Measurements from ENCODE around the gene DNAH1. TPM values are rescaled to one million over a fixed set of nuclear protein-coding genes. Genes with fewer than 3 reads are reported as not detected.

Gene DNAH1
- total RNA-seq, 1 experiment from 2014 or later: 2.4 TPM

DNA sequence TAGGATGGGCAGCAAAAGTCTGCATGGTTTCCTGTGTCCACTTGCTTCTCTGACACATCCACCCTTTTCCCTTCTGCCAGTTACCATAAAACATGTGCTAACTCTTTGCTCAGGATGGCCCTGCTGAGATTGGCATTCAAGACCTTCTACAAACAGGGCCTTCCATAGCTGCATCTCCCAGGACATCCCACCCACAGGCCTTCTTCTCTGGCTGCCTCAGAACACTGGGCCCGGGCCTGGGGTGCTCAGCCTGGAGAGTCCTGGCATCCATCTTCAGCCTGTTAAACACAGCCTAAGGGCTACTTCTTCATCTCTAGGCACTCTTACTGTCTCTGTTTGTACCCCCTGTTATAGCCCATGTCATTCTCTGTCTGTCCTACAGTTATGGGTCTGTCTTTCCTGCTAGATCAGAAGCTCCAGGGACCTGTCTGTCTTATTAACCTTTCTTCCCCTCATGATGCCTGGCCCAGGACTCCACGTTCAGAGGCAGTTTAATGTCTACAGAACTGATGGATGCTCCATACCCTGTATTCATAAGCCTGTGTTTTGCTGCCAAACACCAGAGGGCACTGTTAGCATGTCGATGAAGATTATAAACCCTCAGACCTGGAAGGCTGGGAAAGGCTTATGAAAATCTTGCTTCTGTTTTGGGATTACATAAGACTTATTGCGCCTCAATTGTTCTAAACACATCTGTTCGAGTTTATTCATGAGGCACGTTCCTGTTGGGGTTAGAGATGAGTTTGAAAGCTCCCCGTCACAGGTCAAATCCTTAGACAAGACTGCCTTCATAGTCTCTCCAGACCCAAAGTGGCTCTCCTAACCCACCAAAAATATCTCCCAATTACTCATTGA is 112.3 kb downstream of the DNAH1 start:
- ChIA-PET CTCF (interaction anchor here (0.8 kb wide), 1 partner anchor 20 kb away, joined by 6 read pairs; no protein-coding TSS in a partner anchor), POLR2A (no interaction called here)
- no peaks in the 10 kb centered on the region for H3K36me3 ChIP-seq (ENCODE audit: control insufficient read depth, insufficient read depth, low read length)
- BruUV-seq (replicated peaks): no TSS peak
- H3K4me3 ChIP-seq (ENCODE audit: low read depth in 2 of 2, low read length in 2 of 2): no peak overlapping the region
- intact Hi-C loops (cut with micrococcal nuclease; ENCODE audit: unreplicated experiment) (no loop called here), in situ Hi-C loops (cut with HindIII; ENCODE audit: low pct_unique_long_range_greater_than_20kb, low sequenced_read_pairs) (no loop called here)
- no peak overlapping the region for H3K27ac ChIP-seq (ENCODE audit: low read length)
- no peak for TF ChIP-seq SIN3A (IDR thresholded peaks at IDR 0.05; ENCODE audit: borderline replicate concordance, insufficient read depth, low read depth, low read length)
- TF ChIP-seq, protein P1, sequence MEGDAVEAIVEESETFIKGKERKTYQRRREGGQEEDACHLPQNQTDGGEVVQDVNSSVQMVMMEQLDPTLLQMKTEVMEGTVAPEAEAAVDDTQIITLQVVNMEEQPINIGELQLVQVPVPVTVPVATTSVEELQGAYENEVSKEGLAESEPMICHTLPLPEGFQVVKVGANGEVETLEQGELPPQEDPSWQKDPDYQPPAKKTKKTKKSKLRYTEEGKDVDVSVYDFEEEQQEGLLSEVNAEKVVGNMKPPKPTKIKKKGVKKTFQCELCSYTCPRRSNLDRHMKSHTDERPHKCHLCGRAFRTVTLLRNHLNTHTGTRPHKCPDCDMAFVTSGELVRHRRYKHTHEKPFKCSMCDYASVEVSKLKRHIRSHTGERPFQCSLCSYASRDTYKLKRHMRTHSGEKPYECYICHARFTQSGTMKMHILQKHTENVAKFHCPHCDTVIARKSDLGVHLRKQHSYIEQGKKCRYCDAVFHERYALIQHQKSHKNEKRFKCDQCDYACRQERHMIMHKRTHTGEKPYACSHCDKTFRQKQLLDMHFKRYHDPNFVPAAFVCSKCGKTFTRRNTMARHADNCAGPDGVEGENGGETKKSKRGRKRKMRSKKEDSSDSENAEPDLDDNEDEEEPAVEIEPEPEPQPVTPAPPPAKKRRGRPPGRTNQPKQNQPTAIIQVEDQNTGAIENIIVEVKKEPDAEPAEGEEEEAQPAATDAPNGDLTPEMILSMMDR (IDR thresholded peaks at IDR 0.05): peak; percentile 79
- no peak for DNase-seq (ENCODE audit: low read depth, low spot score)
- H3K27me3 ChIP-seq (ENCODE audit: control insufficient read depth, insufficient read depth, low read length): no peaks in the 10 kb centered on the region
- ATAC-seq: peak; percentile 97
- H3K9me3 ChIP-seq (ENCODE audit: control insufficient read depth, insufficient read depth, low read depth, low read length): no peaks in the 10 kb centered on the region
- no peaks in the 10 kb centered on the region for H3K4me1 ChIP-seq (ENCODE audit: control insufficient read depth, insufficient read depth, low read length)

DNA sequence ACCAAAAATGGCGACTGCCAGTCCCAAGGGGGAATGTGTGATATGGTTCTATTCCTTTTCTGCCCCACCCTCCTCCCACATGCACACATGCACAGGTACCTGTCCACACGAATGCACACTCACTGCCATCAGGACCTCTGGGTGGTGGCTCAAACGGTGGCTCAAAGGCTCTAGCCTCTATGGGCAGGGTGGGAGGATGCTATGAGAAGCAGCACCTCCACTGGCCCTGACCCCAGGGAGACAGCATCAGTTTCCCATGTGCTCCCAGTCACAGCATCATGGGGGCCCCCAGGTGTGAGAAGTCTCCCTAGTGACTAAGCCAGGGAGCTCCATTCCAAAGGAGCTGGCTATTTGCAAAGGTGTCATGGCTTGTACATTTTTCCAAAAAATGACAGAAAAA is 112.9 kb downstream of the DNAH1 start:
- H3K27me3 ChIP-seq (ENCODE audit: control insufficient read depth, insufficient read depth, low read length): no peaks in the 10 kb centered on the region
- ChIA-PET CTCF (no interaction called here), POLR2A (no interaction called here)
- in situ Hi-C loops (cut with HindIII; ENCODE audit: low pct_unique_long_range_greater_than_20kb, low sequenced_read_pairs) (no loop called here), intact Hi-C loops (cut with micrococcal nuclease; ENCODE audit: unreplicated experiment) (no loop called here)
- no TSS peak for BruUV-seq (replicated peaks)
- no peaks in the 10 kb centered on the region for H3K9me3 ChIP-seq (ENCODE audit: control insufficient read depth, insufficient read depth, low read depth, low read length)
- TF ChIP-seq, protein P1 (IDR thresholded peaks at IDR 0.05): no peak
- TF ChIP-seq, protein P2, sequence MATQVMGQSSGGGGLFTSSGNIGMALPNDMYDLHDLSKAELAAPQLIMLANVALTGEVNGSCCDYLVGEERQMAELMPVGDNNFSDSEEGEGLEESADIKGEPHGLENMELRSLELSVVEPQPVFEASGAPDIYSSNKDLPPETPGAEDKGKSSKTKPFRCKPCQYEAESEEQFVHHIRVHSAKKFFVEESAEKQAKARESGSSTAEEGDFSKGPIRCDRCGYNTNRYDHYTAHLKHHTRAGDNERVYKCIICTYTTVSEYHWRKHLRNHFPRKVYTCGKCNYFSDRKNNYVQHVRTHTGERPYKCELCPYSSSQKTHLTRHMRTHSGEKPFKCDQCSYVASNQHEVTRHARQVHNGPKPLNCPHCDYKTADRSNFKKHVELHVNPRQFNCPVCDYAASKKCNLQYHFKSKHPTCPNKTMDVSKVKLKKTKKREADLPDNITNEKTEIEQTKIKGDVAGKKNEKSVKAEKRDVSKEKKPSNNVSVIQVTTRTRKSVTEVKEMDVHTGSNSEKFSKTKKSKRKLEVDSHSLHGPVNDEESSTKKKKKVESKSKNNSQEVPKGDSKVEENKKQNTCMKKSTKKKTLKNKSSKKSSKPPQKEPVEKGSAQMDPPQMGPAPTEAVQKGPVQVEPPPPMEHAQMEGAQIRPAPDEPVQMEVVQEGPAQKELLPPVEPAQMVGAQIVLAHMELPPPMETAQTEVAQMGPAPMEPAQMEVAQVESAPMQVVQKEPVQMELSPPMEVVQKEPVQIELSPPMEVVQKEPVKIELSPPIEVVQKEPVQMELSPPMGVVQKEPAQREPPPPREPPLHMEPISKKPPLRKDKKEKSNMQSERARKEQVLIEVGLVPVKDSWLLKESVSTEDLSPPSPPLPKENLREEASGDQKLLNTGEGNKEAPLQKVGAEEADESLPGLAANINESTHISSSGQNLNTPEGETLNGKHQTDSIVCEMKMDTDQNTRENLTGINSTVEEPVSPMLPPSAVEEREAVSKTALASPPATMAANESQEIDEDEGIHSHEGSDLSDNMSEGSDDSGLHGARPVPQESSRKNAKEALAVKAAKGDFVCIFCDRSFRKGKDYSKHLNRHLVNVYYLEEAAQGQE (IDR thresholded peaks at IDR 0.05; ENCODE audit: insufficient read depth in 1 of 2, low read depth in 2 of 2, low read length in 1 of 2): no peak
- TF ChIP-seq TCF7L2 (IDR thresholded peaks at IDR 0.05; ENCODE audit: low read depth, low read length) (no peak), SIN3A (IDR thresholded peaks at IDR 0.05; ENCODE audit: borderline replicate concordance, insufficient read depth, low read depth, low read length) (no peak), POLR2AphosphoS5 (IDR thresholded peaks at IDR 0.05; ENCODE audit: low read depth, low read length) (no peak)
- H3K36me3 ChIP-seq (ENCODE audit: control insufficient read depth, insufficient read depth, low read length): no peaks in the 10 kb centered on the region
- no peak overlapping the region for H3K4me3 ChIP-seq (ENCODE audit: low read depth in 2 of 2, low read length in 2 of 2)
- DNase-seq (ENCODE audit: low read depth, low spot score) (no peak), ATAC-seq (no peak)
- no peak overlapping the region for H3K27ac ChIP-seq (ENCODE audit: low read length)
- H3K4me1 ChIP-seq (ENCODE audit: control insufficient read depth, insufficient read depth, low read length): no peaks in the 10 kb centered on the region

Measured in Panc1 (cell line).